Measurements from ENCODE around the gene ENAH. TPM values are rescaled to one million over a fixed set of nuclear protein-coding genes. Genes with fewer than 3 reads are reported as not detected.

The ENAH gene
- total RNA-seq, 1 experiment from 2014 or later = 285 TPM

DNA sequence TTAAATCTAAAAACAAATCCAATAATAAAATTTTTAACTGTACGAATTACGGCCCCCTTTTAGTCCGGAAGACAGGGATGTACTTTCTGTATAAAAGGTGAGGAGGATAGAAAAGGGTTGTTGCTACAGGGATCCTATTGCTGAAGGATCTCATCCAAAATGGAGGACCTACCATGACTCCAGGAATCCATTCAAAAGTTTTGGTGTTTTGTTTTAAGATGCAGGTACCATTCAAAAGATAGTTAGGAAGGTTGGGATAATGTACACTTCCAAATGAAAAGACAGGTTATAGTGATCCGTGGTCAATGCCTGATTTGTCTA lies 1.3 kb upstream of the ENAH start:
- no peak overlapping the region for H3K27ac ChIP-seq (ENCODE audit: insufficient read length, low read depth, low read length)
- H2BK20ac ChIP-seq (ENCODE audit: low read depth, low read length, poor library complexity, severe bottlenecking) = no peak overlapping the region
- TF ChIP-seq, protein P1, sequence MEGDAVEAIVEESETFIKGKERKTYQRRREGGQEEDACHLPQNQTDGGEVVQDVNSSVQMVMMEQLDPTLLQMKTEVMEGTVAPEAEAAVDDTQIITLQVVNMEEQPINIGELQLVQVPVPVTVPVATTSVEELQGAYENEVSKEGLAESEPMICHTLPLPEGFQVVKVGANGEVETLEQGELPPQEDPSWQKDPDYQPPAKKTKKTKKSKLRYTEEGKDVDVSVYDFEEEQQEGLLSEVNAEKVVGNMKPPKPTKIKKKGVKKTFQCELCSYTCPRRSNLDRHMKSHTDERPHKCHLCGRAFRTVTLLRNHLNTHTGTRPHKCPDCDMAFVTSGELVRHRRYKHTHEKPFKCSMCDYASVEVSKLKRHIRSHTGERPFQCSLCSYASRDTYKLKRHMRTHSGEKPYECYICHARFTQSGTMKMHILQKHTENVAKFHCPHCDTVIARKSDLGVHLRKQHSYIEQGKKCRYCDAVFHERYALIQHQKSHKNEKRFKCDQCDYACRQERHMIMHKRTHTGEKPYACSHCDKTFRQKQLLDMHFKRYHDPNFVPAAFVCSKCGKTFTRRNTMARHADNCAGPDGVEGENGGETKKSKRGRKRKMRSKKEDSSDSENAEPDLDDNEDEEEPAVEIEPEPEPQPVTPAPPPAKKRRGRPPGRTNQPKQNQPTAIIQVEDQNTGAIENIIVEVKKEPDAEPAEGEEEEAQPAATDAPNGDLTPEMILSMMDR (conservative IDR thresholded peaks at IDR 0.05) = no peak
- H3K56ac ChIP-seq (ENCODE audit: insufficient read length, low read depth, low read length) = no peak overlapping the region
- H3K23ac ChIP-seq (ENCODE audit: insufficient read length, low read depth, low read length) = no peak overlapping the region
- H4K91ac ChIP-seq (ENCODE audit: insufficient read length, low read depth, low read length) = no peak overlapping the region
- no peak overlapping the region for H4K5ac ChIP-seq (ENCODE audit: insufficient read length, low read depth, low read length)
- H3T11ph ChIP-seq (ENCODE audit: low read length) = no peak overlapping the region
- peaks cover 3% of the 10 kb centered on the region for H3K23me2 ChIP-seq (ENCODE audit: insufficient read length, low read depth, low read length, poor library complexity, severe bottlenecking)
- H3K9me3 ChIP-seq (ENCODE audit: control insufficient read depth, low read depth, low read length) = no peaks in the 10 kb centered on the region
- peak overlapping the region; percentile 95 to 100 for H3K4me3 Mint-ChIP-seq
- no peak overlapping the region for H2AK5ac ChIP-seq (ENCODE audit: insufficient read length, low read length)
- H2BK12ac ChIP-seq (ENCODE audit: insufficient read length, low read depth, low read length) = no peak overlapping the region
- H2BK120ac ChIP-seq (ENCODE audit: low read depth, low read length, poor library complexity, severe bottlenecking) = no peak overlapping the region
- no peaks in the 10 kb centered on the region for H3K27me3 ChIP-seq (ENCODE audit: insufficient read depth, low read length)
- H3K4ac ChIP-seq (ENCODE audit: low read depth, low read length) = no peak overlapping the region
- no peak overlapping the region for H3K18ac ChIP-seq (ENCODE audit: insufficient read length, low read depth, low read length)
- no peaks in the 10 kb centered on the region for H3K79me1 ChIP-seq (ENCODE audit: insufficient read depth, low read depth, low read length, poor library complexity, severe bottlenecking)
- no peak overlapping the region for H2BK5ac ChIP-seq (ENCODE audit: insufficient read length, low read length)
- no peaks in the 10 kb centered on the region; the same call in 1 of the 2 replicates for H3K27me3 Mint-ChIP-seq (ENCODE audit: low read depth)
- no peak overlapping the region for H4K8ac ChIP-seq (replicated peaks; ENCODE audit: insufficient read length, low read depth, low read length)
- H3K9me3 Mint-ChIP-seq = peaks cover 0 to 5% of the 10 kb centered on the region in 2 experiments; a peak in 1 of 5 replicates
- no CpG with 5 or more reads among the region's 4 CpGs for WGBS (ENCODE audit: extremely low coverage, insufficient read length, low lambda C conversion rate)
- H3K36me3 Mint-ChIP-seq (ENCODE audit: insufficient read depth in 1 of 3, low read depth in 3 of 3) = peaks cover 5 to 20% (median 6%) of the 10 kb centered on the region in 3 experiments; a peak in 5 of 7 replicates
- no peak overlapping the region for H2AFZ ChIP-seq (ENCODE audit: low read length)
- peak overlapping the region in 2 of 3 experiments; percentile 70 to 99; a peak in 2 of 7 replicates for H3K27ac Mint-ChIP-seq
- no peak overlapping the region for H3K14ac ChIP-seq (ENCODE audit: insufficient read depth, low read length)
- peak overlapping the region; percentile 86 for H3K4me2 ChIP-seq (ENCODE audit: insufficient read depth, insufficient read length, low read length)
- H4K20me1 ChIP-seq (ENCODE audit: control insufficient read depth, insufficient read depth, insufficient read length) = no peaks in the 10 kb centered on the region
- peaks cover 24 to 29% of the 10 kb centered on the region in 2 experiments for H3K4me1 Mint-ChIP-seq
- no peak for DNase-seq
- H3K9ac ChIP-seq (ENCODE audit: extremely low read depth, insufficient read length, low read length) = peak overlapping the region; percentile 92
- no peaks in the 10 kb centered on the region for H3K4me1 ChIP-seq (ENCODE audit: insufficient read depth, low read length)
- H2BK15ac ChIP-seq (ENCODE audit: low read depth, low read length) = no peak overlapping the region
- H3K79me2 ChIP-seq (ENCODE audit: insufficient read depth, low read length) = peaks cover 29% of the 10 kb centered on the region; the same call in 1 of the 2 replicates
